SKM-1 (cell line): Measurements from ENCODE around the gene SIRT6.
"Not testable (repeated sequence)": the region's sequence is repeated elsewhere in the genome, so short reads cannot be mapped to it uniquely, and the experiment has no call there.

Experiments
- DNase-seq: peaks from one replicate; lab custom pipeline; 2025; ENCODE audit not compliant: unreplicated experiment; lab: John Stamatoyannopoulos, UW

SIRT6 gene

GRCh38 chr19:4182084-4182810 lies at the start of gene SIRT6, which contains the start of gene ANKRD24:
TSS of gene SIRT6 (minus strand) at chr19:4182563. CDS start at chr19:4182539, 24 bp downstream.
TSS of gene ANKRD24 (plus strand) at chr19:4182689. CDS start at chr19:4186426, 3,737 bp downstream.
- peak; percentile 89 for DNase-seq

GRCh38 chr19:4232139-4232538 lies 49.8 kb upstream of the SIRT6 start:
- DNase-seq: not testable (repeated sequence)

GRCh38 chr19:4231521-4231920 lies 49.2 kb upstream of the SIRT6 start:
- not testable (repeated sequence) for DNase-seq

GRCh38 chr19:4230237-4230636 lies 47.9 kb upstream of the SIRT6 start:
- DNase-seq: not testable (repeated sequence)

GRCh38 chr19:4229179-4229931 lies 47.0 kb upstream of the SIRT6 start, which contains the start of gene EBI3:
TSS of gene EBI3 (plus strand) at chr19:4229523. CDS start at chr19:4229551, 28 bp downstream.
- no peak for DNase-seq

- DNase-seq: no peak
Observed at GRCh38 chr19:4228765-4229178, 46.4 kb upstream of the SIRT6 start.

GRCh38 chr19:4227771-4228170 lies 45.4 kb upstream of the SIRT6 start:
- no peak for DNase-seq

- DNase-seq: no peak
Observed at GRCh38 chr19:4225885-4226284, 43.5 kb upstream of the SIRT6 start.

- no peak for DNase-seq
Observed at GRCh38 chr19:4224470-4224869, 42.1 kb upstream of the SIRT6 start.

GRCh38 chr19:4220188-4220587 lies 37.8 kb upstream of the SIRT6 start:
- no peak for DNase-seq

- DNase-seq: not testable (repeated sequence)
Observed at GRCh38 chr19:4218523-4218922, 36.2 kb upstream of the SIRT6 start.

- DNase-seq: no peak
Observed at GRCh38 chr19:4217429-4218264, 35.3 kb upstream of the SIRT6 start.

- no peak for DNase-seq
Observed at GRCh38 chr19:4216846-4217245, 34.5 kb upstream of the SIRT6 start.

GRCh38 chr19:4215807-4216206 lies 33.4 kb upstream of the SIRT6 start:
- DNase-seq: no peak

GRCh38 chr19:4213116-4213515 lies 30.8 kb upstream of the SIRT6 start:
- DNase-seq: no peak

- no peak for DNase-seq
Observed at GRCh38 chr19:4210166-4210731, 27.9 kb upstream of the SIRT6 start.

GRCh38 chr19:4208385-4209094 lies 26.2 kb upstream of the SIRT6 start:
- no peak for DNase-seq

GRCh38 chr19:4206818-4207484 lies 24.6 kb upstream of the SIRT6 start:
- DNase-seq: no peak

GRCh38 chr19:4201798-4202197 lies 19.4 kb upstream of the SIRT6 start:
- no peak for DNase-seq
